Common myeloid progenitor, CD34-positive (primary cell): ENCODE measurements around the gene CASZ1.

Experiments
- CTCF ChIA-PET: fragments of 350-600 bp; sonication (Branson Sonifier 250); formaldehyde crosslinking; loops from one replicate; lab custom pipeline; 2021; ENCODE audit warnings: antibody characterized with exemption; lab: Charles Lee
- POLR2A ChIA-PET: fragments of 350-600 bp; sonication (Branson Sonifier 250); formaldehyde crosslinking; loops from one replicate; lab custom pipeline; 2021; ENCODE audit warnings: antibody characterized with exemption; lab: Charles Lee
- DNase-seq, 3 donors: peaks; one replicate each; pipeline versions ENCODE4 v3.0.0 to v3.0.0-alpha.2; 2013
- H3K27ac ChIP-seq, 2 experiments: 1 replicate in 1 of 2; 2 replicates in 1 of 2; pipeline ENCODE4 v1.7.0; 2013; ENCODE audit warnings: inconsistent platforms in 2 of 2, low read length in 2 of 2, mild to moderate bottlenecking in 2 of 2, low read depth in 1 of 2, moderate library complexity in 1 of 2; ENCODE audit not compliant: severe bottlenecking in 2 of 2, insufficient read depth in 1 of 2, poor library complexity in 1 of 2
- H3K27me3 ChIP-seq, 5 experiments: replicated peaks in 2 of 5; 1 replicate in 3 of 5; 2 replicates in 2 of 5; pipeline versions ENCODE4 v1.6.1 to v1.7.0; 2013; ENCODE audit warnings: low read length in 4 of 5, mild to moderate bottlenecking in 2 of 5, moderate library complexity in 2 of 5, inconsistent platforms in 1 of 5; ENCODE audit not compliant: insufficient read depth in 5 of 5, control insufficient read depth in 4 of 5
- H3K36me3 ChIP-seq, 4 experiments: 1 replicate in 2 of 4; 2 replicates in 2 of 4; pipeline versions ENCODE4 v1.6.1 to v1.7.0; 2013; ENCODE audit warnings: low read length in 3 of 4, control low read depth in 1 of 4, mild to moderate bottlenecking in 1 of 4; ENCODE audit not compliant: control insufficient read depth in 4 of 4, insufficient read depth in 4 of 4
- H3K4me1 ChIP-seq, 4 experiments: 1 replicate in 3 of 4; 2 replicates in 1 of 4; pipeline versions ENCODE4 v1.6.1 to v1.7.1; 2013; ENCODE audit warnings: low read length in 3 of 4, mild to moderate bottlenecking in 3 of 4, control low read depth in 1 of 4, inconsistent platforms in 1 of 4, moderate library complexity in 1 of 4; ENCODE audit not compliant: control insufficient read depth in 4 of 4, insufficient read depth in 4 of 4; ENCODE audit errors: control extremely low read depth in 1 of 4
- H3K4me3 ChIP-seq, 7 experiments: 1 replicate in 4 of 7; 2 replicates in 3 of 7; pipeline versions ENCODE4 v1.5.1 to v1.7.0; 2013; ENCODE audit warnings: mild to moderate bottlenecking in 7 of 7, low read length in 6 of 7, moderate library complexity in 6 of 7, inconsistent platforms in 2 of 7, low read depth in 2 of 7, control low read depth in 1 of 7; ENCODE audit not compliant: insufficient read depth in 4 of 7, control insufficient read depth in 1 of 7; ENCODE audit errors: extremely low read depth in 1 of 7
- H3K9me3 ChIP-seq, 5 experiments: 1 replicate in 4 of 5; 2 replicates in 1 of 5; pipeline versions ENCODE4 v1.6.1 to v1.7.1; 2013; ENCODE audit warnings: low read length in 4 of 5, mild to moderate bottlenecking in 2 of 5, inconsistent platforms in 1 of 5, low read depth in 1 of 5, moderate library complexity in 1 of 5; ENCODE audit not compliant: control insufficient read depth in 4 of 5, insufficient read depth in 2 of 5; ENCODE audit errors: control extremely low read depth in 1 of 5
- WGBS: methylation state at CpG from one replicate; pipeline ENCODE4 v1.1.5; 2013; ENCODE audit not compliant: insufficient coverage; 5-methylcytosine and 5-hydroxymethylcytosine counted together

CASZ1 gene

DNA sequence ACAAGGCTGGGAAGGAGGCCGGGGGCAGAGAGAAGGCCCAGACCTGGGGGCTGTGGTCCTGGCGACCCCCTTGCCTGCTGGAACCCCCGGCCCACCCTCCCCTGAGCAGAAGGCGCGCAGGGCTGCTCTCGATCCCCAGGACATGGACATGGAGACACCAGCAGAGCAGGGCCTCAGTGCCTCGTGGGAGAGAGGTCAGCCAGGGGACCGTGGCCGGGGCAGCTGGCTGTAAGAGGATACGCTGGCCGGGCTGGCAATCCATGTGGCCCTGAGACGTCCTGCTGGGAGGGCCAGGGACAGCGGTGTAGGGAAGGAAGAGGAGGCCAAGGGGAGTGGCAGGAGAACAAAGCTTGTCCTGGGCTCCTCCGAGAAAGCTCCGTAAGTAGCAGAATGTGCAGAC, 132.2 kb downstream of the CASZ1 start:
- no peak for DNase-seq
- no peak overlapping the region for H3K27ac ChIP-seq
- no peaks in the 10 kb centered on the region for H3K9me3 ChIP-seq
- H3K4me3 ChIP-seq = no peak overlapping the region
- H3K4me1 ChIP-seq = no peaks in the 10 kb centered on the region
- CTCF ChIA-PET = interaction anchor here (0.6 to 1.3 kb wide), 2 partner anchors 16 to 203 kb away, joined by 3 to 4 read pairs; no protein-coding TSS in a partner anchor
- 98% methylated on average over 15 of the region's 15 CpGs for WGBS
- POLR2A ChIA-PET = no interaction called here
- peaks cover 0 to 8% (median under 1%) of the 10 kb centered on the region in 4 experiments for H3K36me3 ChIP-seq
- no peaks in the 10 kb centered on the region for H3K27me3 ChIP-seq

DNA sequence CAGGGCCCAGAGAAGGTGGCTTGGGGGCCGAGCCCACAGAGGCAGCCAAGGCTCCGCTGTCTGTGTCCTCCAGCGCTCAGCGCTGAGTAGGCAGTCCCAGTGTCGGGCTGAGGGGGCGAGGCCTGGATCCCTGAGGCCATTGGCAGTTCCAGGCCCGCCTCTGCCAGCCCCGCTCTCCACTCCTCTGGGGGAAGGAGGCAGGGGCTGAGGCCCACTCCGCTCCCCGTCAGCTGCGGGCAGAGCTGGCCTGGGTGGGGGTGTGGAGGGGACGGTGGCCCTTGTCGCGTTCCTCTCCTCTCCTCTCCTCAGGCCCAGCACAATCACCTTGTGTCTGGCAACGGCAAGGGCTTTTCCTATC, 132.8 kb downstream of the CASZ1 start:
- CTCF ChIA-PET = no interaction called here

DNA sequence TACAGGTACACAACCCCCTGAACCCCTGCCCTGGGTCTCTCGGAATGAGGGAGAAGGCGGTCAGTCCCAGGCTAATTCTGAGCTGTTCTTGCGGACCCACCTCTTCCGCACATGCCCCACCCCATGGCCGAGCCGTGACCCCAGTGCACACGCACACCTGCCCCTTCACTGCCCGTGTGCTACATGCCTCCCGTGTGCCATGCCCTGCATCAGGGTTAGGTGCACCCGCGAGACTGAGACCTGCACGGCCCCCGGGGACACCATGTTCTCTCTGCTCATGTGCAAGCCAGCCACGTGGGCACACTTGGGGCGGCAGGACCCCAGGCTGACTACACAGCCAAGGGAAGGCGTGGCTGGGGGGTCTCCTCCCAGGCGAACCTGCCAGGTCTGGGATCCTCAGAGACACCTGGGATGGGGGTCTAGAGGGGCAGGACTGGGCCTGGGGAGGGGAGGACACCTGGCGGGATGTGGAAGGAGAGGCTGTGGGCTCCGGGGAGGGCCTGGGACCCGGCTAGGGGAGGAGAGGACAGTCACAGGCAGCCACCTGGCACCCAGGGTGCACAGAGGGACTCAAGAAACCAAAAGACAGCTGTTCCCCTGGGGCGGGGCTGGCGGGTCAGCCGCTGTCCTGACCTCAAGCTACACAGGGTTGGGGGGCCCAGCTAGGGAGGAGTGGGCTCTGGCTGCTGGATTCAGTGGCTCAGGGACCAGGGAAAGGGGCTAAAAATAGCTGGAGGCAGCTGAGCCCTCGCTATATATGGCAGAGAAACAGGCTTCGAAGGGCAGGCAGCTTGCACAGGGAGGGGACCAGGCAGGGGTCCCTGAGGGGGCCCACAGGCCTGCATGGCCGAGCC, 133.4 kb downstream of the CASZ1 start:
- Histone ChIP-seq H3K4me1 (no peaks in the 10 kb centered on the region), H3K36me3 (peaks cover 0 to 19% (median under 1%) of the 10 kb centered on the region in 4 experiments), H3K27me3 (no peaks in the 10 kb centered on the region), H3K27ac (no peak overlapping the region), H3K4me3 (no peak overlapping the region), H3K9me3 (no peaks in the 10 kb centered on the region)
- CTCF ChIA-PET = no interaction called here
- 95% methylated on average over 25 of the region's 26 CpGs for WGBS
- no peak for DNase-seq
- POLR2A ChIA-PET = no interaction called here

More for the DNA sequence above, 132.8 kb downstream of the CASZ1 start:
- no peaks in the 10 kb centered on the region for H3K9me3 ChIP-seq
- H3K27ac ChIP-seq = no peak overlapping the region
- POLR2A ChIA-PET = no interaction called here
- no peaks in the 10 kb centered on the region for H3K27me3 ChIP-seq
- DNase-seq = no peak
- WGBS = 90% methylated on average over 12 of the region's 15 CpGs
- peaks cover 0 to 14% (median under 1%) of the 10 kb centered on the region in 4 experiments for H3K36me3 ChIP-seq
- H3K4me1 ChIP-seq = no peaks in the 10 kb centered on the region
- H3K4me3 ChIP-seq = no peak overlapping the region

DNA sequence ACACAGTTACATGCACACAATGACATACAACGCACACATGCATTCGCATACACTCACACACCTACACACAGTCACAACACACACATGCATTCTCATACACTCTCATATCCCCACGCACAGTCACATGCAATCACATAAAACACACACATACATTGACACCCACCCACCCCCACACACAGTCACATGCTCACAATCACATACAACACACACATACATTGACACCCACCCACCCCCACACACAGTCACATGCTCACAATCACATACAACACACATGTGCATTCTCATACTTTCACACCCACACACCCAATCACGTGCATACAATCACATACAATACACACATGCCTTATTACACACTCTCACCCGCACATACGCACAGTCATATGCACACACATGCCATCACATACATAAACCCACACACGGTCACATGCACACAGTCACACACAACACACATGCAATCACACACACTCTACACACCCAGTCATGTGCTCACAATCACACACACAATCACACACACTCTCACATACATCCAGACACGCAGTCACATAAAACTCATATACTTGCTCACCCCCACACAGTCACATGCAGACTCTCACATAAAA, 134.3 kb downstream of the CASZ1 start:
- peaks cover 0 to 19% (median under 1%) of the 10 kb centered on the region in 4 experiments for H3K36me3 ChIP-seq
- no peak overlapping the region for H3K4me3 ChIP-seq
- ChIA-PET CTCF (no interaction called here), POLR2A (no interaction called here)
- no peak overlapping the region for H3K27ac ChIP-seq
- no peaks in the 10 kb centered on the region for H3K4me1 ChIP-seq
- 98% methylated on average over 6 of the region's 8 CpGs for WGBS
- no peak for DNase-seq
- no peaks in the 10 kb centered on the region for H3K27me3 ChIP-seq
- H3K9me3 ChIP-seq = no peaks in the 10 kb centered on the region

DNA sequence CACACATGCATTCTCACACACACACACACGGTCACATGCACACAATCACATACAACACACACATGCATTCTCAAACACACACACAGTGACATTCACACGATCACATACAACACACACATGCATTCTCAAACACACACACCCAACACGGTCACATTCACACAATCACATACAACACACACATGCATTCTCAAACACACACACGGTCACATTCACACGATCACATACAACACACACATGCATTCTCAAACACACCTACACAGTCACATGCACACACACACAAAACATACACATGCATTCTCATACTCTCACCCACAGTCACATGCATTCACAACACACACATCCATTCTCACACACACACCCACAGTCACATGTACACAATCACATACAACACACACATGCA, 135.0 kb downstream of the CASZ1 start:
- Histone ChIP-seq H3K36me3 (peaks cover 0 to 19% (median under 1%) of the 10 kb centered on the region in 4 experiments), H3K4me3 (no peak overlapping the region), H3K9me3 (no peaks in the 10 kb centered on the region), H3K27me3 (no peaks in the 10 kb centered on the region), H3K27ac (no peak overlapping the region), H3K4me1 (no peaks in the 10 kb centered on the region)
- ChIA-PET POLR2A (no interaction called here), CTCF (no interaction called here)
- no peak for DNase-seq
- WGBS = 100% methylated on average over 4 of the region's 5 CpGs

DNA sequence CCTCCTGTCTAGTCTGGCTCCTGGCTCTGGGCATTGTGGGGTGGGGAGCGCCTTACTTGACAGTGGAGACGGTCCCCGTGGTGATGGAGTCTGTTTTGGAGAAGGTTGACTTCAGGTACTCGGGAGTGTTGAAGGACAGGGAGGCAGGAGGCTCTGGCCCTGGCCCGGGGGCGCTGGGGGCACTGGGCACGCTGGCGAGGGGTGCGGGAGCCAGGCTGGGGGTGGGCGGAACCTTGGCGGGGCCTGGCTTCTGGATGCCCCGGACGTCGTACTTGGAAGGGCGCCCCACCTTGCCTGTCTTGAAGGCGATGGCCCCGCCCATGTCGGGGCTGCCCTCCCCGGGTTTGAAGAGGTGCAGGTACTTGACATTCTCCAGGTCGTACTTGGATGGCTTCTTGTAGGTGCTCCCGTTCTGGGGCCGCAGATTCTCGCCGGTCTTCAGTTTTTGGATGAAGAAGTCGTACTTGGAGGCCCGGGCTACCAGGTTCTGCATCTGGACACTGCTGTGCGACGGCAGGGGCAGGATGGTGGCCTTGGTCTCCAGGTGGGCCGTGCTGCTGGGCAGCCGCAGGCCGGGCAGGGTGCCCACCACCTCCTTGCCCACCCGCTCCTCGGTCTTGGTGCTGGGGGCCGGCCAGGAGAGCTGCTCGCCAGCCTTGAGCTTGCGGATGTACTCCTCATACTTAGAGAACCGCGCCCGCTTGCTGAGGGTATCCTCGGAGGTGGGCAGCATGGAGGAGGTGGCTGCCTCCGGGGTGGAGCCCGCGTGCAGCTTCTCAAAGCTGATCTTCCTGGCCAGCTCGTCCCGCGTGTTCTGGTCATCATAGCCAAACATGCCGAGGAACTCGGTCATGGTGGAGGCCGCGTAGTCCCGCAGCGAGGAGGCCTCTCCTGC, 136.6 kb downstream of the CASZ1 start:
- H3K9me3 ChIP-seq = no peaks in the 10 kb centered on the region
- no peak overlapping the region for H3K27ac ChIP-seq
- POLR2A ChIA-PET = no interaction called here
- H3K36me3 ChIP-seq = peaks cover 0 to 19% (median 0%) of the 10 kb centered on the region in 4 experiments
- CTCF ChIA-PET = no interaction called here
- no peak for DNase-seq
- H3K27me3 ChIP-seq = no peaks in the 10 kb centered on the region
- H3K4me3 ChIP-seq = no peak overlapping the region
- WGBS = 97% methylated on average over 48 of the region's 52 CpGs
- no peaks in the 10 kb centered on the region for H3K4me1 ChIP-seq
